GM19099 (cell line): ENCODE measurements around the gene CWC27.

Source experiments
- POLR2A ChIP-seq: IDR thresholded peaks from 3 replicates; pipeline ENCODE4 v1.6.1; 2011; ENCODE audit warnings: low read depth; ENCODE audit not compliant: insufficient read length; ENCODE audit errors: extremely low read depth

Gene CWC27

DNA sequence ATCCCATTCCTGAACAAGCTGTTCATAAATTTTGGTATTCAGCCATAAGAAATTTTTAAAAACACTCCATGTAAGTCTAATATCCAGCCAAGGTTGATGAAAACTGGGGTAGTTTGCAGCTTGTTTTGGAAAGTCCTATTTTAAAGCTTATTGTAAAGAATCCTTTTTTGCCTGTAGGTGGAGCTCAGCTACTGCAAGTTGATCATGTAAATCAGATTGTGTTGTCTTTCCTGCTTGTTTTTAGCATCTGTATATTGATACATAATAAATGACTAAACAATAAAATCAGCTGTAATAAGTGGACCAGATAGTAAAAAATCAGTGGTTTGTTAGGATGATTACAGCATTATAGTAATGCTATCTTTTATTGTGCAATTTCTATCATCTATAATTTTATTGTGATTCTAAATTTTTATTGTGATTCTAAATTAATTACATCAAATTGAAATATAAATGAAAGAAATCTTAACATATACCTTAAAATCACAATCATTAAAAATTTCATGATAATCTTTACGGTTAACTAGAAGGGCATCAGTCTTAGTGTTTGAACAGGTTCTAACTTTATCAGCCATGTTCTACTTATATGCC, 42.4 kb downstream of the CWC27 start:
- TF ChIP-seq POLR2A: no peak

- TF ChIP-seq POLR2A: no peak
Measured at GRCh38 chr5:64814073-64814472, 45.3 kb downstream of the CWC27 start.

DNA sequence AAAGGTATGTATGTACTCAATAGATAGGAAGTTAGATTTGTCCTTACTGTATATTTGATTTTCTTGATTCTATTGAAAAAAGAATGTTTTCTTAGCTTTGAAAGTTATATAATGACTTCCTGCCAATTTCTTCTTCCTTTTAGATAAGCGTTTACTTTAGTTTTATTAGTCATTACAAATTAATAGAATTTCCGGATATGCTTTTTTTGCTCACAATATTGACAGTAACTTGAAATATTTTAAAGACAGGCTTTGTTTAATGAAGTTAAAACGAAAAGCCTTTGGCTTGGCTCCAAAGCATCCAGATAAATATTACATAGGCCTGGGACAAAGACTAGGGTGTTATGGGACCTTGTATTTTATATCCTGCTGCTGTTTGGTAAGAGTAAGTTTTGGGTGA, 49.5 kb downstream of the CWC27 start:
- TF ChIP-seq POLR2A: no peak

DNA sequence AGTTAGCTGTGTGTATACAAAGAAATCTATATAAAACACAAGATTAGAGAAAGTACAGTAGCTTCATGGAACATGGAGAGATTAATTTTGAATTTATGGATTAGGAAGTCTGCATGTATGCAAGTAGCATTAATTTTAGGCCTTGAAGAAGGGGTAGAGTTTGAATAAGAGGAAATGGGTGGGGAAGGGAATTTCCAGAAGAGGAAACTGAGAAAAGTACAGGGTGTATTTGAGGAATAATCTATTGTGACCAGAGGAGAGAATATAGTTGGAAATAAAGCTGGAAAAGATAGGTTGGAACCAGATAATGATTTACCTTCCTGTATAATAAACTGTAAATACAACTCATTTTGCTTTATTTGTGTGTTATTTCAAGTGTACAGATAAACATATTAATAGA, 53.6 kb downstream of the CWC27 start:
- TF ChIP-seq POLR2A: no peak

- no peak for TF ChIP-seq POLR2A
Measured at GRCh38 chr5:64826541-64826940, 57.8 kb downstream of the CWC27 start.

- no peak for TF ChIP-seq POLR2A
Measured at GRCh38 chr5:64827703-64828102, 59.0 kb downstream of the CWC27 start.

GRCh38 chr5:64831996-64832395, 63.3 kb downstream of the CWC27 start:
- no peak for TF ChIP-seq POLR2A

- no peak for TF ChIP-seq POLR2A
Measured at GRCh38 chr5:64834037-64834436, 65.3 kb downstream of the CWC27 start.

DNA sequence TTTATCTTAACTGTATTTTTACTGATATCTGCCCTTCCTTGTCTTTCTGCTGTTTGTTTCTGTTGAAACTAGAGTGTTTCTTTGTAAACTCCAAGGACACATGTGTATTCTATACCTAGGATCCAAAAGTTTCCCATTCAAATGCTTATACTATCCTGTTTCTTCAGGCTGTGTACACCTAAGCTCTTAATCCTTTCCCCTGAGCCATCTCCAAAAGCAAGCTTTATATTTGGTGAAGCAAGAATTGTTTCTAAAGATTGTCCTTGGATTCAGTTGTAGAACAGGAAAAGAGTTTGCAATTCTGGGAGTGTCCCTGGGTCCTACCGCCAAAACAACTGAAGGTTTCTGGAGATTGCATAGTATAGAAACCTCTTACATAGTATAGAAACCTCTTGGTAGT, 65.9 kb downstream of the CWC27 start:
- TF ChIP-seq POLR2A: no peak

DNA sequence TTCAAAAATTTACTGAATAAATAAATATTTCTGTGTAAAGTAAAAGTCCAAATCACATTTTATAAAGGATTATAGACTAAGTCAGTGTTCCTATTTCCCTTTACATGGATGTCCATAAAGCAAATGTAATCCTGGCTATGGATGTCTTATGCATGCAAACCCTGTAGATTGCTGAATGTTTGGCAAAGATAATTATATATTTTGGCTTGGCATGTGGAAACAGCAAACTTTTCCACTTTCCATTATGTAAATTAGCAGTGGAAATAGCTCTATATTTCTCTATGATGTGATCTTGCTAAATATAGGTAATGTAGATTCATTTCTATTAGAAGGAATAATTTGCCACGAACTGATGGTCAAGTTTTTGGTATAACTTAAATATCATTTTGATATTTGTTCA, 66.5 kb downstream of the CWC27 start:
- TF ChIP-seq POLR2A: no peak

DNA sequence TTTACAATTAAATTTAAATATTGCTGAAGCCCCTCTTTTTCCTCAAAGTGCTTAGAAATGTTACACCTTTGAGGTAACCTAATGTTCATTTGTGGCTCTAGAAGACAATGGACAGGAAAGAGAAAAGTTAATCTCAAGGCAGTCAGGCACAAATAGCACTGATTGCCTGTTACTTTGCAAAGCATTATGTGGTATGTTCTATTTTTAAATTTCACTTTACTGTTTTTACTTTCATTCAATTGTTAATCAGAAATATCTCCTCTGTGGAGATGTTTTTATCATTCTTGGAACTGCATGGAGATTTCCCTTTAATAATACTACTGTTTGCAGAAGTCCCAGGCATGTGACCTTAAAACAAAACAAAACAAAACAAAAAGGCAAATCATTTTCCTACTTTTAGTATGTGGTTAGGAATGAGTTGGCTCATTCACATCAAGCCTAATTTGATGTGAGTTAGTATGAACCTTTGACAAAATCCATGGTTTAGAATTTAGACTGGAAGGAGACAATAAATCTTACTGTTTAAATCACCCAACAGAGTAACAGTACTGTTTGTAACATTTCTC, 67.5 kb downstream of the CWC27 start:
- no peak for TF ChIP-seq POLR2A

DNA sequence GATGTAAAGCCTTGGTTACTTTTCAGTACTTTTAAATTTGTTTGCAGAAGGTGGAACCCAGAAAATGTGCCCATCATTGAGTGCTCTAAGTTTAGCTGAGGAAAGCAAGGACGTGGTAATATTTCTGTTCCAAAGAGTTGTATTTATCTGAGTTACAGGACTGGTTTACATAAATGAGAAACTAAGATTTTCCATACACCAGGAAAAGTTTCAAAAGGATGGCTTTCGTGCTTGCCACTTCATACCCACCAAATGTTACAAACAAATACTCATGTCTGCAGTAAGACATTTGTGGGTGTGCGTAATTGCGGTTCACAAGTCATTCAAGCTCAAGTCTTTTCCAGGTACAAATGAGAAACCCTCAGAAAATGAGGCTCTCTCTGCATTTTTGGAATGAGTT, 68.1 kb downstream of the CWC27 start:
- TF ChIP-seq POLR2A: no peak

DNA sequence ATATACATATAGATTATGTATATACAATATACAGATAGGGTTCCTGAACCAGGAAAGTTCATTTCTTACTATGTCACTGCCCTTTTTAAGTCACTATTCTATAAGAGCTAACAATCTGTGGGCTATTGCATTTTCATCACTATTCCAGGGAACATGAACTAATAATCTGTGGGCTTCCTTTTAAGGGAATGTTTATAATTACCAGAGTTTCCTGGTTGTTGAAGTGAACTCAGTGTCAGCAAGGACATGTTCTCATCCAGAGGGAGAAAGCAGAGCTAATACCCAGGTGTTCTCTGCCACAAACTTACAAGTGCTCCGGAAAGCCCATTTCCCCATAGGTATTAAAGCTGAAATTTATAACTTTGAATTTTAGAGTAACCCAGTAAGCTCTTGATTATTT, 69.6 kb downstream of the CWC27 start:
- TF ChIP-seq POLR2A: no peak

DNA sequence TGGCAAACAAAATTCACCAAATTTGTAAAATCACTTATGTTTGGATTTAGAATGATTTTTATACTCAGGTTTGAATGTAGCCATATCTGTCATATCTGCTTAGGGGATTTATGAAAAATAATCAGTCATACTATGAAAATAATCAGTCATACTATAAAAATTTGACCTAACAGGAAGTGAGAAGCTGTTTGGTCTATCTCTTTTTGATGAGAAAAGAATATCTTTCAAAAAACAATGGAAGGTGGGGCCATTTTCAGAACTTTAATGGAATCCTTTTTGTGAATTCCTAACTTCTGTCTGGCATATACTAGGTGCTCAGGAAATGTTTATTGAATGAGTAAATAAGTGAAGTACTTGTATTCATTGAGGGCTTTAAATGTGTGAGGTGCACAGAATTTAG, 70.1 kb downstream of the CWC27 start:
- TF ChIP-seq POLR2A: no peak

DNA sequence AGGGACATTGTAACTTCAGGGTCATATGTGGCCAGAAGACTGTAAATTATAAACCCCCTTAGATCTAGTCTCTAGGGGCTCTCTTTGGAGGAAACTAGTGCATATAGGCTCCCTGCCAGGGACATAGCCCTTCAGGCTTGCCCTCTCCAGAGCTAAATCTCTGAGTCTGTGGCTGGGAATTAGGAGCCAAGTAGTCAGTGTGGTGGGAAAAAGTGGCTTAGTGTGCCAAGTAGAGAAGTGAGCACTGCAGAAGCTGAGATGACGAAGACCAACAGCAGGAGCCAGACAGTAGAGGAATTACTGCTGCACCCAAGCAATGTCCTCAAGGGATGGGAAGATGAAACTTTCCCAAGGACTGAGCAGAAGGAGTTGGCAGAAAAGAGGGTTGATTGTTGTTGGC, 71.2 kb downstream of the CWC27 start:
- TF ChIP-seq POLR2A: no peak

- TF ChIP-seq POLR2A: no peak
Measured at GRCh38 chr5:64840958-64841357, 72.2 kb downstream of the CWC27 start.

DNA sequence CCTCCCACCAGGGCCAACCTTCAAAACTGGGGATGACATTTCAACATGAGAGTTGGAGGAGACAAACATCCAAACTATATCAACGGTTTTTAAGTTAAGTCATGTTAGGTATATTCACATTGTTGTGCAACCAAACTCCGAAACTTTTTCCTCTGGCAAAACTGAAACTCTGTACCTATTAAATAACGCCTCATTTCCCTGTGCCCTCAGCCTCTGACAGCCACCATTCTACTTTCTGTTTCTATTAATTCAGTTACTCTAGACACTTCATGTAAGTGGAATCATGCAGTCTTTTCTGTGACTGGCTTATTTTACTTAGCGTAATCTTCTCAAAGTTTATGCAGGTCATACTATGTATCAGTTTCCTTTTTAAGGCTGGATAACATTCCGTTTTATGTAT, 85.0 kb downstream of the CWC27 start:
- no peak for TF ChIP-seq POLR2A

DNA sequence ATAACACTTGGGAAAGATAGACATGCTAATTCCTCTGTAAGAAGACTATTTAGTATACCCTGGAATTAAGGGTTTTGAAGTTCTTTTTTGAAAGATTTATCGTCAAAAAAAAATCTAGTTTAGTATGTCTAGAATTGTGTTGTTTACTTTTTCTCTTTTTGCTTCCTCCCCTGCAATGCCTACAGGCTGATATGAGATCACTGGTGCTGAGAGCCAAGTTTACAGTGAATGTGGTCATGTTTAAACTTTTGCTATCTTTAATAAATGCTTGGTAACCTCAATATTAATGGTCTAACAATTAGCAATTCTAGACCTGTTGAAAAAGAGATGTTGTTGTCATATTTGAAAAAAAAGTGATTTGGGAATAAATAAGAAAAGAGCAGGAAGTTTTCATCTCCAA, 86.1 kb downstream of the CWC27 start:
- no peak for TF ChIP-seq POLR2A

GRCh38 chr5:64859881-64860280, 91.2 kb downstream of the CWC27 start:
- TF ChIP-seq POLR2A: no peak
